Gastroesophageal sphincter (tissue), 4 donors: ENCODE results near the gene C1GALT1C1. TPM values are rescaled to one million over a fixed set of nuclear protein-coding genes. Genes with fewer than 3 reads are reported as not detected.
"Not testable (repeated sequence)": the region's sequence is repeated elsewhere in the genome, so short reads cannot be mapped to it uniquely, and the experiment has no call there.

Source experiments
- ATAC-seq: fragments of 150-250 bp; one replicate; pipeline ENCODE4 v1.9.1; 2016; ENCODE audit warnings: mild to moderate bottlenecking, moderate library complexity
- H3K27ac ChIP-seq, 4 donors: fragments of 200-600 bp; sonication (generic) in 3 of 4; 1 replicate in 3 of 4; 2 replicates in 1 of 4; pipeline ENCODE4 v1.5.1; 2016 to 2019
- H3K27me3 ChIP-seq: fragments of 200-600 bp; sonication (generic); one replicate; pipeline ENCODE4 v1.5.1; 2019
- H3K36me3 ChIP-seq, 2 donors: fragments of 200-600 bp; sonication (generic); one replicate each; pipeline ENCODE4 v1.5.1; 2019; ENCODE audit warnings: control low read depth in 1 of 2
- H3K4me1 ChIP-seq, 3 donors: fragments of 200-600 bp; sonication (generic); 1 replicate in 2 of 3; 2 replicates in 1 of 3; pipeline ENCODE4 v1.5.1; 2016 to 2019; ENCODE audit warnings: control low read depth in 2 of 3
- H3K4me3 ChIP-seq, 2 donors: fragments of 200-600 bp; sonication (generic); one replicate each; pipeline ENCODE4 v1.5.1; 2019; ENCODE audit warnings: mild to moderate bottlenecking in 1 of 2, moderate library complexity in 1 of 2
- H3K9me3 ChIP-seq, 3 donors: fragments of 200-600 bp; sonication (generic); one replicate each; pipeline ENCODE4 v1.5.1; 2017 to 2019; ENCODE audit warnings: control low read depth in 2 of 3
- EP300 ChIP-seq: sonication (generic); formaldehyde crosslinking; IDR thresholded peaks from one replicate; pipeline ENCODE4 v1.6.1; 2017; ENCODE audit warnings: antibody characterized with exemption, mild to moderate bottlenecking
- POLR2A ChIP-seq, 2 donors: fragments of 450-650 bp; IDR thresholded peaks; one replicate each; pipeline ENCODE4 v1.6.1; 2017; ENCODE audit warnings: antibody characterized with exemption in 2 of 2, mild to moderate bottlenecking in 2 of 2, moderate library complexity in 1 of 2
- POLR2AphosphoS5 ChIP-seq: sonication (generic); formaldehyde crosslinking; IDR thresholded peaks from one replicate; pipeline ENCODE4 v1.6.1; 2017; ENCODE audit warnings: antibody characterized with exemption
- WGBS, 2 donors: methylation state at CpG; one replicate each; pipeline ENCODE4 v1.1.5; 2018; ENCODE audit warnings: low coverage in 1 of 2; 5-methylcytosine and 5-hydroxymethylcytosine counted together
- total RNA-seq, 4 donors: library from RNA; depleted of rRNA; stranded (reverse); fragments of >200 nt; gene quantifications; one replicate each; pipeline ENCODE4 v1.1.0, GENCODE V29; 2016
- TF ChIP-seq, protein P1 (sequence below), 4 experiments: fragments of 200-600 bp in 2 of 4; fragments of 450-650 bp in 2 of 4; sonication (generic) in 1 of 4; IDR thresholded peaks; one replicate each; pipeline ENCODE4 v1.5.1; 2017 to 2019; ENCODE audit warnings: antibody characterized with exemption in 4 of 4, mild to moderate bottlenecking in 2 of 4, moderate library complexity in 2 of 4

Gene C1GALT1C1
- total RNA-seq, 4 donors from 2014 or later: 15.2 to 24.8 (median 20.9) TPM

- TF ChIP-seq POLR2A (IDR thresholded peaks at IDR 0.05): no peak
- no peak for TF ChIP-seq EP300
- TF ChIP-seq, protein P1, sequence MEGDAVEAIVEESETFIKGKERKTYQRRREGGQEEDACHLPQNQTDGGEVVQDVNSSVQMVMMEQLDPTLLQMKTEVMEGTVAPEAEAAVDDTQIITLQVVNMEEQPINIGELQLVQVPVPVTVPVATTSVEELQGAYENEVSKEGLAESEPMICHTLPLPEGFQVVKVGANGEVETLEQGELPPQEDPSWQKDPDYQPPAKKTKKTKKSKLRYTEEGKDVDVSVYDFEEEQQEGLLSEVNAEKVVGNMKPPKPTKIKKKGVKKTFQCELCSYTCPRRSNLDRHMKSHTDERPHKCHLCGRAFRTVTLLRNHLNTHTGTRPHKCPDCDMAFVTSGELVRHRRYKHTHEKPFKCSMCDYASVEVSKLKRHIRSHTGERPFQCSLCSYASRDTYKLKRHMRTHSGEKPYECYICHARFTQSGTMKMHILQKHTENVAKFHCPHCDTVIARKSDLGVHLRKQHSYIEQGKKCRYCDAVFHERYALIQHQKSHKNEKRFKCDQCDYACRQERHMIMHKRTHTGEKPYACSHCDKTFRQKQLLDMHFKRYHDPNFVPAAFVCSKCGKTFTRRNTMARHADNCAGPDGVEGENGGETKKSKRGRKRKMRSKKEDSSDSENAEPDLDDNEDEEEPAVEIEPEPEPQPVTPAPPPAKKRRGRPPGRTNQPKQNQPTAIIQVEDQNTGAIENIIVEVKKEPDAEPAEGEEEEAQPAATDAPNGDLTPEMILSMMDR (IDR thresholded peaks at IDR 0.05): no peak
- no peak for TF ChIP-seq POLR2AphosphoS5
- no peak overlapping the region for H3K27ac ChIP-seq
- no peaks in the 10 kb centered on the region for H3K36me3 ChIP-seq
- no peaks in the 10 kb centered on the region for H3K4me1 ChIP-seq
- H3K4me3 ChIP-seq: no peak overlapping the region
- ATAC-seq: no peak
- H3K27me3 ChIP-seq: no peaks in the 10 kb centered on the region
- no peaks in the 10 kb centered on the region for H3K9me3 ChIP-seq
Measured at GRCh38 chrX:120668357-120668756, 38.5 kb upstream of the C1GALT1C1 start.

- ATAC-seq: not testable (repeated sequence)
Measured at GRCh38 chrX:120664535-120664934, 34.7 kb upstream of the C1GALT1C1 start.

DNA sequence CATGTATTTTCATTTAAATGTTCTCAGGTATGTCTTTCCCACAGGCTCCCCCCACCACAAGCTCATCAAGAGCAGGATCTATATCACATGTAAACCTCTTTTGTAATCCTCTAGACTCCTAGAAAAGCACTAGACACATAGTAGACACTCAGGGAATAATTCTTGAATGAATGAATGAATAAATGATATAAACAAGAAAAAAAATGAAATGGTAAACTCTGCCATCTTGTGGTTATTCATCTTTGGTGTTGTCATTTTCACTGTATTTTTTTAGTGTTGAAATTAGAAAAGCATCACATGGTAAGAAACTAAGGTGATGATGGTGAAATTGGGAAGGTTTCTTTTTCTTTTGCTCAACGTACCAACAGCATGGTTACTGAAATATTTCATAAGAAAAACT is 34.2 kb upstream of the C1GALT1C1 start:
- no peak for ATAC-seq
- Histone ChIP-seq H3K4me1 (no peaks in the 10 kb centered on the region), H3K36me3 (no peaks in the 10 kb centered on the region), H3K27ac (no peak overlapping the region), H3K27me3 (no peaks in the 10 kb centered on the region), H3K9me3 (no peaks in the 10 kb centered on the region), H3K4me3 (no peak overlapping the region)
- 43% methylated on average over 1 of the region's 1 CpG; no CpG with 5 or more reads in 1 of the 2 donors for WGBS, 2 donors
- TF ChIP-seq POLR2A (IDR thresholded peaks at IDR 0.05): no peak
- TF ChIP-seq, protein P1 (IDR thresholded peaks at IDR 0.05): peak in 1 of 4 experiments; percentile 29
- no peak for TF ChIP-seq EP300

More at GRCh38 chrX:120664535-120664934, 34.7 kb upstream of the C1GALT1C1 start:
- H3K4me3 ChIP-seq, H3K36me3 ChIP-seq, H3K27me3 ChIP-seq, H3K9me3 ChIP-seq, H3K4me1 ChIP-seq, H3K27ac ChIP-seq: not testable (repeated sequence)
- WGBS, 2 donors: 86% methylated on average over 2 to 4 of the region's 4 CpGs

GRCh38 chrX:120662662-120663061 is 32.8 kb upstream of the C1GALT1C1 start:
- Histone ChIP-seq H3K4me3 (no peak overlapping the region), H3K36me3 (no peaks in the 10 kb centered on the region), H3K27me3 (no peaks in the 10 kb centered on the region), H3K9me3 (no peaks in the 10 kb centered on the region), H3K27ac (no peak overlapping the region), H3K4me1 (no peaks in the 10 kb centered on the region)
- ATAC-seq: no peak
- TF ChIP-seq, protein P1 (IDR thresholded peaks at IDR 0.05): no peak
- no peak for TF ChIP-seq EP300
- TF ChIP-seq POLR2A (IDR thresholded peaks at IDR 0.05): no peak
- no peak for TF ChIP-seq POLR2AphosphoS5
- WGBS, 2 donors: 68 to 89% methylated on average over 2 to 4 of the region's 5 CpGs

DNA sequence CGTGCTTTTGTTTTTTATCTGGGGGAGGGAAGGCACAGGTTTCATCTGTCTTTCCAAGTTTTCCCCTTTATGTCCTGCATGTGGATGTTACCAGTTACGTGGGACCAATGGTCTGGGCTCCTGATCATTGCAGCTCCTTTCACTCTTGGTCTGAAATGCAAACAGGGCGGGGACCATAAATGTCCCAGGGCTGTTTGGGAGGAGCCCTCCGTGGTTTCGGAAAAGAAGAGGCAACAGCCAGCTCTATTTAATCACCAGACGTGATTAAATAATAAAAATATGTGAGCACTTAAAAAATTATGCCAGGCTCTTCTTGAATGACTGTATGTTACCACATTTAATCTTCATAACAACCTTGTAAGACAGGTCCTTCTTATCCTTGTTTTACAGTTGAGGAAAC is 30.8 kb upstream of the C1GALT1C1 start:
- H3K4me1 ChIP-seq: no peaks in the 10 kb centered on the region
- H3K9me3 ChIP-seq: no peaks in the 10 kb centered on the region
- no peak overlapping the region for H3K27ac ChIP-seq
- WGBS, 2 donors: 30 to 31% methylated on average over 2 to 5 of the region's 6 CpGs
- no peaks in the 10 kb centered on the region for H3K36me3 ChIP-seq
- TF ChIP-seq EP300 (no peak), POLR2A (IDR thresholded peaks at IDR 0.05) (no peak), POLR2AphosphoS5 (no peak)
- TF ChIP-seq, protein P1 (IDR thresholded peaks at IDR 0.05): no peak
- H3K27me3 ChIP-seq: no peaks in the 10 kb centered on the region
- H3K4me3 ChIP-seq: no peak overlapping the region
- no peak for ATAC-seq
